GM12878 (cell line): ENCODE data around the gene CDPF1. TPM values are rescaled to one million over a fixed set of nuclear protein-coding genes. Genes with fewer than 3 reads are reported as not detected.

ENCODE experiments used
- ATAC-seq: fragments of 200-7000 bp; cut with Tn5 transposase; 3 replicates; pipeline ENCODE4 v1.9.1; 2020; ENCODE audit warnings: mild to moderate bottlenecking, moderate library complexity
- BruUV-seq: library from RNA; stranded (reverse); fragments of 400-500 nt; replicated peaks from 2 replicates; lab custom pipeline; 2021; lab: Mats Ljungman, UMichigan
- CTCF ChIA-PET: fragments of 300-600 bp; sonication (Branson Sonifier 250); formaldehyde crosslinking; extraction: SDS; loops from one replicate; lab custom pipeline; 2021; ENCODE audit warnings: inconsistent platforms; lab: Yijun Ruan, JAX
- POLR2A ChIA-PET: fragments of 350-600 bp; formaldehyde crosslinking; extraction: SDS; loops from one replicate; lab custom pipeline; 2021; ENCODE audit warnings: inconsistent platforms; lab: Charles Lee
- RAD21 ChIA-PET: fragments of 300-600 bp; sonication (Branson Sonifier 250); formaldehyde crosslinking; loops from one replicate; lab custom pipeline; 2023; ENCODE audit warnings: antibody characterized with exemption; ENCODE audit not compliant: unreplicated experiment; lab: Charles Lee
- SMC1A ChIA-PET: fragments of 300-600 bp; sonication (Branson Sonifier 250); formaldehyde crosslinking; loops from one replicate; lab custom pipeline; 2023; ENCODE audit not compliant: unreplicated experiment, uncharacterized antibody; lab: Charles Lee
- DNase-seq: peaks from one replicate; pipeline ENCODE4 v3.0.0-alpha.2; 2011; ENCODE audit warnings: low read depth, low spot score
- FAIRE-seq: peaks from 3 replicates; lab custom pipeline; 2011; peaks lifted over from hg19 to GRCh38; lab: Jason Lieb, UNC
- H2AFZ ChIP-seq: 2 replicates; pipeline ENCODE4 v1.6.0; 2011; ENCODE audit warnings: low read depth, low read length, control low read depth; ENCODE audit not compliant: control insufficient read depth
- H3K27ac ChIP-seq: 2 replicates; pipeline ENCODE4 v1.5.1; 2011; ENCODE audit warnings: control low read depth; ENCODE audit not compliant: control insufficient read depth, insufficient read depth
- H3K27me3 ChIP-seq, 2 experiments: replicated peaks in 1 of 2; 2 replicates each; pipeline versions ENCODE4 v1.6.0 to v1.6.1; 2011; ENCODE audit warnings: low read length in 1 of 2; ENCODE audit not compliant: control insufficient read depth in 2 of 2, insufficient read depth in 2 of 2
- H3K36me3 ChIP-seq, 2 experiments: 2 replicates each; pipeline ENCODE4 v1.5.1; 2011; ENCODE audit warnings: low read length in 1 of 2; ENCODE audit not compliant: control insufficient read depth in 2 of 2, insufficient read depth in 2 of 2
- H3K4me1 ChIP-seq: 2 replicates; pipeline ENCODE4 v1.6.1; 2011; ENCODE audit warnings: mild to moderate bottlenecking, low read length, moderate library complexity, mixed read lengths; ENCODE audit not compliant: control insufficient read depth, insufficient read depth
- H3K4me2 ChIP-seq: 2 replicates; pipeline ENCODE4 v1.6.0; 2011; ENCODE audit warnings: control low read depth; ENCODE audit not compliant: control insufficient read depth, insufficient read depth
- H3K4me3 ChIP-seq: fragments of 200-600 bp; sonication (generic); 2 replicates; pipeline ENCODE4 v1.5.1; 2016
- H3K79me2 ChIP-seq: 2 replicates; pipeline ENCODE4 v1.6.0; 2011; ENCODE audit warnings: low read length; ENCODE audit not compliant: control insufficient read depth, insufficient read depth
- H3K9ac ChIP-seq: 2 replicates; pipeline ENCODE4 v1.8.0; 2011; ENCODE audit warnings: low read length, control low read depth, mixed read lengths; ENCODE audit not compliant: control insufficient read depth, insufficient read depth
- H3K9me3 ChIP-seq: replicated peaks from 3 replicates; pipeline ENCODE4 v1.5.1; 2011; ENCODE audit warnings: mild to moderate bottlenecking, low read length; ENCODE audit not compliant: control insufficient read depth, insufficient read depth
- H4K20me1 ChIP-seq: 2 replicates; pipeline ENCODE4 v1.6.0; 2011; ENCODE audit not compliant: control insufficient read depth, insufficient read depth
- BRCA1 ChIP-seq: IDR thresholded peaks from 2 replicates; pipeline ENCODE4 v1.6.1; 2011; ENCODE audit warnings: low read depth, low read length, improper control_type of control experiment
- CBX5 ChIP-seq: sonication (generic); IDR thresholded peaks from 2 replicates; pipeline ENCODE4 v1.6.1; 2016; ENCODE audit warnings: low read depth, moderate library complexity, mild to moderate bottlenecking, inconsistent platforms
- CEBPB ChIP-seq, 2 experiments: fragments of 150-350 bp in 1 of 2; IDR thresholded peaks; 2 replicates each; pipeline ENCODE4 v1.6.1; 2012 to 2014; ENCODE audit warnings: low read depth in 2 of 2, low read length in 2 of 2, borderline replicate concordance in 1 of 2, inconsistent platforms in 1 of 2
- E2F8 ChIP-seq: fragments of 450-650 bp; IDR thresholded peaks from 2 replicates; pipeline ENCODE4 v1.6.1; 2018; ENCODE audit warnings: mild to moderate bottlenecking, low read depth, moderate library complexity; ENCODE audit not compliant: partially characterized antibody
- HSF1 ChIP-seq: fragments of 150-350 bp; IDR thresholded peaks from 2 replicates; pipeline ENCODE4 v1.6.1; 2014; ENCODE audit warnings: mild to moderate bottlenecking, low read depth, low read length
- NFYA ChIP-seq: IDR thresholded peaks from 2 replicates; pipeline ENCODE4 v1.6.1; 2011; ENCODE audit warnings: low read depth, mild to moderate bottlenecking, low read length, improper control_type of control experiment, borderline replicate concordance
- NFYB ChIP-seq: IDR thresholded peaks from 2 replicates; pipeline ENCODE4 v1.6.1; 2011; ENCODE audit warnings: low read depth, mild to moderate bottlenecking, low read length, improper control_type of control experiment, moderate library complexity; ENCODE audit not compliant: insufficient read depth
- NR2C2 ChIP-seq: IDR thresholded peaks from 2 replicates; pipeline ENCODE4 v1.6.1; 2011; ENCODE audit warnings: borderline replicate concordance, low read depth; ENCODE audit not compliant: control insufficient read depth, insufficient read length
- NRF1 ChIP-seq: conservative IDR thresholded peaks from 2 replicates; pipeline ENCODE4 v1.6.1; 2011; ENCODE audit warnings: mild to moderate bottlenecking, low read depth, low read length, improper control_type of control experiment
- PAX5 ChIP-seq: IDR thresholded peaks from 2 replicates; pipeline ENCODE4 v1.6.1; 2011; ENCODE audit warnings: low read depth, low read length, borderline replicate concordance
- RBBP5 ChIP-seq: fragments of 200-600 bp; sonication (generic); conservative IDR thresholded peaks from 2 replicates; pipeline ENCODE4 v1.6.1; 2016
- SUPT20H ChIP-seq: IDR thresholded peaks from 2 replicates; pipeline ENCODE4 v1.6.1; 2011; ENCODE audit warnings: low read depth, mild to moderate bottlenecking, low read length, moderate library complexity, borderline replicate concordance; ENCODE audit not compliant: control insufficient read depth
- ZBTB33 ChIP-seq: fragments of 450-650 bp; IDR thresholded peaks from 2 replicates; pipeline ENCODE4 v1.6.1; 2017; ENCODE audit warnings: mild to moderate bottlenecking
- ZNF217 ChIP-seq: fragments of 450-650 bp; IDR thresholded peaks from 2 replicates; pipeline ENCODE4 v1.6.1; 2017; ENCODE audit warnings: antibody characterized with exemption, mild to moderate bottlenecking
- WGBS: methylation state at CpG from one replicate; pipeline ENCODE4 v1.1.6; 2016; ENCODE audit warnings: low lambda C conversion rate; ENCODE audit not compliant: insufficient replicate concordance, insufficient coverage; ENCODE audit errors: missing lambda C conversion rate; 5-methylcytosine and 5-hydroxymethylcytosine counted together
- in situ Hi-C: fragments of 300-500 bp; cut with MboI; formaldehyde crosslinking; loops from 9 replicates; pipeline ENCODE4 v1.14.3; 2018; ENCODE audit warnings: mixed read lengths
- intact Hi-C: fragments of 100-400 bp; cut with micrococcal nuclease; formaldehyde crosslinking; loops from one replicate; pipeline ENCODE4 v1.14.2; 2022; ENCODE audit not compliant: unreplicated experiment
- polyA plus RNA-seq, 11 experiments: library from polyadenylated mRNA; depleted of rRNA in 4 of 11; unstranded in 6 of 11; stranded (reverse) in 5 of 11; fragments of >200 nt; fragmentation: Nextera tagmentation in 4 of 11; fragmentation: Illumina TruSeq in 1 of 11; extraction: Ambion mirVana in 4 of 11; extraction: Trizol in 1 of 11; gene quantifications; 1 replicate in 1 of 11; 2 replicates in 10 of 11; pipeline versions ENCODE4 v1.2.1 to v1.2.3, GENCODE V29; 2011 to 2016; ENCODE audit warnings: inconsistent platforms in 2 of 11, missing spikeins in 2 of 11, low read depth in 1 of 11
- total RNA-seq, 4 experiments: library from RNA; depleted of rRNA in 3 of 4; stranded (reverse); fragments of >200 nt in 3 of 4; fragmentation: Illumina TruSeq in 1 of 4; extraction: Trizol in 1 of 4; gene quantifications; 2 replicates each; pipeline versions ENCODE4 v1.2.1 to v1.2.3, GENCODE V29; 2013 to 2021

The CDPF1 gene
- total and polyA plus RNA-seq, 10 of the 15 experiments (the other 5 are each of a cell fraction or from before 2014, with no cell fraction given): 1.0 to 22.4 (median 7.9) TPM

GRCh38 chr22:46260038-46260437 is 9.9 kb upstream of the CDPF1 start:
- ATAC-seq (no peak), FAIRE-seq (no peak), DNase-seq (no peak)
- Histone ChIP-seq H3K4me1 (no peaks in the 10 kb centered on the region), H3K27ac (no peak overlapping the region), H3K4me2 (no peak overlapping the region), H4K20me1 (no peaks in the 10 kb centered on the region), H3K9ac (no peak overlapping the region), H2AFZ (no peak overlapping the region), H3K27me3 (peaks cover 3 to 5% of the 10 kb centered on the region in 2 experiments), H3K79me2 (no peaks in the 10 kb centered on the region), H3K9me3 (peaks cover 1% of the 10 kb centered on the region; the same call in 2 of the 3 replicates), H3K36me3 (no peaks in the 10 kb centered on the region), H3K4me3 (no peak overlapping the region)
- SMC1A ChIA-PET: no interaction called here
- CTCF ChIA-PET: no interaction called here
- POLR2A ChIA-PET: no interaction called here
- RAD21 ChIA-PET: no interaction called here
- in situ Hi-C loops (no loop called here), intact Hi-C loops (no loop called here)
- BruUV-seq: no TSS peak
- WGBS: 44% methylated on average over 6 of the region's 6 CpGs
- TF ChIP-seq SUPT20H (no peak), PAX5 (no peak), NFYB (no peak), ZBTB33 (no peak), NRF1 (no peak), HSF1 (no peak), NR2C2 (no peak), CEBPB (IDR thresholded peaks at IDR 0.05; ENCODE audit: borderline replicate concordance in 1 of 2, low read depth in 2 of 2, low read length in 2 of 2) (no peak), BRCA1 (no peak), RBBP5 (no peak), NFYA (no peak), E2F8 (no peak), CBX5 (no peak), ZNF217 (no peak)
